K562 (cell line): ENCODE results near the gene CHAD. TPM values are rescaled to one million over a fixed set of nuclear protein-coding genes. Genes with fewer than 3 reads are reported as not detected.

Experiments
- ATF7 ChIP-seq: fragments of 450-650 bp; IDR thresholded peaks from 2 replicates; pipeline ENCODE4 v1.7.1; 2014; ENCODE audit warnings: mild to moderate bottlenecking, moderate library complexity
- BCL6 ChIP-seq: fragments of 250-450 bp; sonication (Bioruptor Pico); IDR thresholded peaks from 2 replicates; pipeline ENCODE4 v1.4.0; 2020
- BHLHE40 ChIP-seq: IDR thresholded peaks from 2 replicates; pipeline ENCODE4 v1.6.1; 2011; ENCODE audit warnings: low read length, improper control_type of control experiment
- CAMTA2 ChIP-seq: fragments of 250-450 bp; sonication (Bioruptor Pico); conservative IDR thresholded peaks from 2 replicates; pipeline ENCODE4 v1.5.1; 2022
- CGGBP1 ChIP-seq: fragments of 250-450 bp; sonication (Bioruptor Pico); IDR thresholded peaks from 2 replicates; pipeline ENCODE4 v1.9.0; 2021; ENCODE audit warnings: mild to moderate bottlenecking
- DLX4 ChIP-seq: fragments of 250-450 bp; sonication (Bioruptor Pico); IDR thresholded peaks from 2 replicates; pipeline ENCODE4 v1.6.1; 2021; ENCODE audit warnings: mild to moderate bottlenecking
- DPF2 ChIP-seq: fragments of 450-650 bp; IDR thresholded peaks from 2 replicates; pipeline ENCODE4 v1.6.1; 2016
- EZH2 ChIP-seq: IDR thresholded peaks from 2 replicates; pipeline ENCODE4 v1.6.1; 2012; ENCODE audit warnings: low read depth, mild to moderate bottlenecking, inconsistent platforms, low read length, borderline replicate concordance
- FOXJ2 ChIP-seq: fragments of 200-800 bp; sonication (Bioruptor generic); IDR thresholded peaks from 2 replicates; pipeline ENCODE4 v1.6.1; 2016; ENCODE audit warnings: missing genetic modification characterization, missing compliant biosample characterization
- ILK ChIP-seq: fragments of 450-650 bp; IDR thresholded peaks from 2 replicates; pipeline ENCODE4 v1.6.1; 2016; ENCODE audit warnings: missing genetic modification characterization, low read depth, mild to moderate bottlenecking, missing compliant biosample characterization, moderate library complexity, borderline replicate concordance
- KAT7 ChIP-seq: sonication (generic); formaldehyde crosslinking; IDR thresholded peaks from 2 replicates; pipeline ENCODE4 v1.8.0; 2022; ENCODE audit warnings: missing genetic modification reagents, mild to moderate bottlenecking, borderline replicate concordance
- MED1 ChIP-seq: sonication (generic); formaldehyde crosslinking; IDR thresholded peaks from 2 replicates; pipeline ENCODE4 v1.8.1; 2023; ENCODE audit warnings: missing genetic modification reagents, borderline replicate concordance
- OTX1 ChIP-seq: fragments of 450-650 bp; formaldehyde crosslinking; IDR thresholded peaks from 2 replicates; pipeline ENCODE4 v1.4.0; 2022; ENCODE audit warnings: mild to moderate bottlenecking
- POLR3A ChIP-seq: IDR thresholded peaks from 2 replicates; pipeline ENCODE4 v1.6.1; 2011; ENCODE audit warnings: borderline replicate concordance, mild to moderate bottlenecking, moderate library complexity; ENCODE audit not compliant: insufficient read length, insufficient read depth; ENCODE audit errors: extremely low read depth
- TARDBP ChIP-seq: fragments of 450-650 bp; IDR thresholded peaks from 2 replicates; pipeline ENCODE4 v1.6.1; 2016
- XRCC4 ChIP-seq: IDR thresholded peaks from one replicate; pipeline ENCODE4 v1.6.1; 2011; ENCODE audit not compliant: insufficient read depth, insufficient read length; ENCODE audit errors: extremely low read depth
- ZNF143 ChIP-seq: sonication (generic); formaldehyde crosslinking; IDR thresholded peaks from 2 replicates; pipeline ENCODE4 v1.9.0; 2022; ENCODE audit warnings: mild to moderate bottlenecking, missing genetic modification reagents
- ZNF23 ChIP-seq: fragments of 250-450 bp; sonication (Bioruptor Pico); IDR thresholded peaks from 2 replicates; pipeline ENCODE4 v1.4.0; 2020; ENCODE audit warnings: mild to moderate bottlenecking
- ZNF324 ChIP-seq: fragments of 250-450 bp; sonication (Bioruptor Pico); IDR thresholded peaks from 2 replicates; pipeline ENCODE4 v1.4.0; 2020; ENCODE audit warnings: mild to moderate bottlenecking
- ZNF785 ChIP-seq: fragments of 250-450 bp; sonication (Bioruptor Pico); IDR thresholded peaks from 2 replicates; pipeline ENCODE4 v1.4.0; 2020; ENCODE audit warnings: mild to moderate bottlenecking
- polyA plus RNA-seq, 8 experiments: library from polyadenylated mRNA; depleted of rRNA in 4 of 8; stranded (reverse) in 5 of 8; unstranded in 3 of 8; fragments of >200 nt; fragmentation: Nextera tagmentation in 2 of 8; fragmentation: Illumina TruSeq in 1 of 8; extraction: Ambion mirVana in 2 of 8; extraction: Trizol in 1 of 8; gene quantifications; 2 replicates each; pipeline versions ENCODE4 v1.2.1 to v1.2.3, GENCODE V29; 2011 to 2014; ENCODE audit warnings: inconsistent platforms in 1 of 8, missing spikeins in 1 of 8
- total RNA-seq, 7 experiments: library from RNA; depleted of rRNA in 6 of 7; stranded (reverse); fragments of >200 nt in 6 of 7; fragmentation: Illumina TruSeq in 2 of 7; extraction: Trizol in 2 of 7; gene quantifications; 2 replicates each; pipeline versions ENCODE4 v1.2.1 to v1.2.3, GENCODE V29; 2011 to 2021; ENCODE audit warnings: low replicate concordance in 1 of 7
- TF ChIP-seq, protein P1 (sequence below): fragments of 450-650 bp; formaldehyde crosslinking; IDR thresholded peaks from 2 replicates; pipeline ENCODE4 v1.4.0; 2020; ENCODE audit warnings: mild to moderate bottlenecking, moderate library complexity
- TF ChIP-seq, protein P2 (sequence below): fragments of 200-800 bp; sonication (Bioruptor generic); IDR thresholded peaks from 2 replicates; pipeline ENCODE4 v1.6.1; 2016; ENCODE audit warnings: missing genetic modification characterization, missing compliant biosample characterization
- TF ChIP-seq, protein P3 (sequence below): sonication (generic); formaldehyde crosslinking; IDR thresholded peaks from 2 replicates; pipeline ENCODE4 v1.8.1; 2023; ENCODE audit warnings: mild to moderate bottlenecking, missing genetic modification reagents

The CHAD gene
- total and polyA plus RNA-seq, 9 of the 15 experiments (the other 6 are each of a cell fraction or from before 2014, with no cell fraction given): not detected

DNA sequence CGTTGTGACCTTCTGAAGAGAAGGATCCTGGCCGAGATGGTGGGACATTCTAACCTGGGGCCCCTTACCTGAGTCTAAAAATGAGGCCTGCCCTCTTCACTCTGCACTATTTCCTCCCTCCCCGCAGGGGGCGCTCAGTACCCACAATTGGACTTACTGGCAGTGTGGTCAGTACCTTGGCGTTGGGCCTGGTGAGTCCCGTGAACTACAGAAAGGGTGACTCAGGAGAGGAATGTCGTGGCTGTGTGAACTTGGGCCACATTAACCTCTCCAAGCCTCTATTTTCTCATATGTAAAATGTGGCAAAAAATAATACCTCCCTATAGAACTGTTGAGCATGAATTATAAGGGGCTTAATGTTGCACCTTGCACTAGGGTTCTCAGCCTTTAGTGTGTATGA lies 13.8 kb upstream of the CHAD start (continued):
- TF ChIP-seq, protein P1, sequence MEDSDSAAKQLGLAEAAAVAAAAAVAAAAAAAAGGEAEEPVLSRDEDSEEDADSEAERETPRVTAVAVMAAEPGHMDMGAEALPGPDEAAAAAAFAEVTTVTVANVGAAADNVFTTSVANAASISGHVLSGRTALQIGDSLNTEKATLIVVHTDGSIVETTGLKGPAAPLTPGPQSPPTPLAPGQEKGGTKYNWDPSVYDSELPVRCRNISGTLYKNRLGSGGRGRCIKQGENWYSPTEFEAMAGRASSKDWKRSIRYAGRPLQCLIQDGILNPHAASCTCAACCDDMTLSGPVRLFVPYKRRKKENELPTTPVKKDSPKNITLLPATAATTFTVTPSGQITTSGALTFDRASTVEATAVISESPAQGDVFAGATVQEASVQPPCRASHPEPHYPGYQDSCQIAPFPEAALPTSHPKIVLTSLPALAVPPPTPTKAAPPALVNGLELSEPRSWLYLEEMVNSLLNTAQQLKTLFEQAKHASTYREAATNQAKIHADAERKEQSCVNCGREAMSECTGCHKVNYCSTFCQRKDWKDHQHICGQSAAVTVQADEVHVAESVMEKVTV (CRISPR knock-in tag): peak; percentile 82
- TF ChIP-seq ZNF324 (CRISPR knock-in tag) (no peak), FOXJ2 (tag) (no peak), BHLHE40 (peak; percentile 93), DPF2 (no peak; the same call in 1 of the 2 replicates), CGGBP1 (CRISPR knock-in tag) (no peak), MED1 (CRISPR knock-in tag) (no peak), ILK (tag) (no peak), BCL6 (no peak), ZNF785 (CRISPR knock-in tag) (no peak), EZH2 (no peak), CAMTA2 (CRISPR knock-in tag) (no peak), DLX4 (CRISPR knock-in tag) (no peak), ATF7 (0 out of 2 replicates have a peak, but pooled peaks have one; percentile 13), OTX1 (CRISPR knock-in tag) (no peak), POLR3A (no peak), KAT7 (no peak), ZNF23 (CRISPR knock-in tag) (no peak), TARDBP (no peak), XRCC4 (no peak), ZNF143 (CRISPR knock-in tag) (no peak)
- TF ChIP-seq, protein P2, sequence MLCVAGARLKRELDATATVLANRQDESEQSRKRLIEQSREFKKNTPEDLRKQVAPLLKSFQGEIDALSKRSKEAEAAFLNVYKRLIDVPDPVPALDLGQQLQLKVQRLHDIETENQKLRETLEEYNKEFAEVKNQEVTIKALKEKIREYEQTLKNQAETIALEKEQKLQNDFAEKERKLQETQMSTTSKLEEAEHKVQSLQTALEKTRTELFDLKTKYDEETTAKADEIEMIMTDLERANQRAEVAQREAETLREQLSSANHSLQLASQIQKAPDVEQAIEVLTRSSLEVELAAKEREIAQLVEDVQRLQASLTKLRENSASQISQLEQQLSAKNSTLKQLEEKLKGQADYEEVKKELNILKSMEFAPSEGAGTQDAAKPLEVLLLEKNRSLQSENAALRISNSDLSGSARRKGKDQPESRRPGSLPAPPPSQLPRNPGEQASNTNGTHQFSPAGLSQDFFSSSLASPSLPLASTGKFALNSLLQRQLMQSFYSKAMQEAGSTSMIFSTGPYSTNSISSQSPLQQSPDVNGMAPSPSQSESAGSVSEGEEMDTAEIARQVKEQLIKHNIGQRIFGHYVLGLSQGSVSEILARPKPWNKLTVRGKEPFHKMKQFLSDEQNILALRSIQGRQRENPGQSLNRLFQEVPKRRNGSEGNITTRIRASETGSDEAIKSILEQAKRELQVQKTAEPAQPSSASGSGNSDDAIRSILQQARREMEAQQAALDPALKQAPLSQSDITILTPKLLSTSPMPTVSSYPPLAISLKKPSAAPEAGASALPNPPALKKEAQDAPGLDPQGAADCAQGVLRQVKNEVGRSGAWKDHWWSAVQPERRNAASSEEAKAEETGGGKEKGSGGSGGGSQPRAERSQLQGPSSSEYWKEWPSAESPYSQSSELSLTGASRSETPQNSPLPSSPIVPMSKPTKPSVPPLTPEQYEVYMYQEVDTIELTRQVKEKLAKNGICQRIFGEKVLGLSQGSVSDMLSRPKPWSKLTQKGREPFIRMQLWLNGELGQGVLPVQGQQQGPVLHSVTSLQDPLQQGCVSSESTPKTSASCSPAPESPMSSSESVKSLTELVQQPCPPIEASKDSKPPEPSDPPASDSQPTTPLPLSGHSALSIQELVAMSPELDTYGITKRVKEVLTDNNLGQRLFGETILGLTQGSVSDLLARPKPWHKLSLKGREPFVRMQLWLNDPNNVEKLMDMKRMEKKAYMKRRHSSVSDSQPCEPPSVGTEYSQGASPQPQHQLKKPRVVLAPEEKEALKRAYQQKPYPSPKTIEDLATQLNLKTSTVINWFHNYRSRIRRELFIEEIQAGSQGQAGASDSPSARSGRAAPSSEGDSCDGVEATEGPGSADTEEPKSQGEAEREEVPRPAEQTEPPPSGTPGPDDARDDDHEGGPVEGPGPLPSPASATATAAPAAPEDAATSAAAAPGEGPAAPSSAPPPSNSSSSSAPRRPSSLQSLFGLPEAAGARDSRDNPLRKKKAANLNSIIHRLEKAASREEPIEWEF (CRISPR knock-in tag): no peak
- TF ChIP-seq, protein P3, sequence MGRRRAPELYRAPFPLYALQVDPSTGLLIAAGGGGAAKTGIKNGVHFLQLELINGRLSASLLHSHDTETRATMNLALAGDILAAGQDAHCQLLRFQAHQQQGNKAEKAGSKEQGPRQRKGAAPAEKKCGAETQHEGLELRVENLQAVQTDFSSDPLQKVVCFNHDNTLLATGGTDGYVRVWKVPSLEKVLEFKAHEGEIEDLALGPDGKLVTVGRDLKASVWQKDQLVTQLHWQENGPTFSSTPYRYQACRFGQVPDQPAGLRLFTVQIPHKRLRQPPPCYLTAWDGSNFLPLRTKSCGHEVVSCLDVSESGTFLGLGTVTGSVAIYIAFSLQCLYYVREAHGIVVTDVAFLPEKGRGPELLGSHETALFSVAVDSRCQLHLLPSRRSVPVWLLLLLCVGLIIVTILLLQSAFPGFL (CRISPR knock-in tag): no peak
